CD4-positive, alpha-beta memory T cell (primary cell): ENCODE data around the gene TREH. TPM values are rescaled to one million over a fixed set of nuclear protein-coding genes. Genes with fewer than 3 reads are reported as not detected.
"Not testable (repeated sequence)": the region's sequence is repeated elsewhere in the genome, so short reads cannot be mapped to it uniquely, and the experiment has no call there.

Experiments used
- CTCF ChIA-PET: fragments of 350-600 bp; sonication (Branson Sonifier 250); formaldehyde crosslinking; loops from one replicate; lab custom pipeline; 2021; ENCODE audit warnings: inconsistent platforms; ENCODE audit not compliant: partially characterized antibody; lab: Charles Lee
- POLR2A ChIA-PET: fragments of 350-600 bp; sonication (Branson Sonifier 250); formaldehyde crosslinking; loops from one replicate; lab custom pipeline; 2021; ENCODE audit not compliant: partially characterized antibody; lab: Charles Lee
- DNase-seq, 5 donors: peaks; one replicate each; pipeline versions ENCODE4 v3.0.0 to v3.0.0-alpha.2; 2020 to 2022; ENCODE audit warnings: mixed read lengths in 1 of 5
- H3K27ac ChIP-seq: one replicate; pipeline ENCODE4 v1.7.0; 2013; ENCODE audit warnings: low read depth, low read length
- H3K27me3 ChIP-seq: 2 replicates; pipeline ENCODE4 v1.7.0; 2013; ENCODE audit warnings: mild to moderate bottlenecking, low read length, moderate library complexity; ENCODE audit not compliant: insufficient read depth
- H3K36me3 ChIP-seq: 2 replicates; pipeline ENCODE4 v1.7.0; 2013; ENCODE audit warnings: mild to moderate bottlenecking, low read length, moderate library complexity; ENCODE audit not compliant: insufficient read depth
- H3K4me1 ChIP-seq: 2 replicates; pipeline ENCODE4 v1.7.0; 2013; ENCODE audit warnings: mild to moderate bottlenecking, low read length, moderate library complexity; ENCODE audit not compliant: insufficient read depth
- H3K4me3 ChIP-seq, 2 donors: one replicate each; pipeline ENCODE4 v1.7.0; 2013; ENCODE audit warnings: low read length in 2 of 2, mild to moderate bottlenecking in 1 of 2
- H3K9me3 ChIP-seq, 2 donors: one replicate each; pipeline ENCODE4 v1.7.0; 2013; ENCODE audit warnings: low read length in 2 of 2, control low read depth in 1 of 2; ENCODE audit not compliant: control insufficient read depth in 1 of 2
- H3K27ac Mint-ChIP-seq, 7 donors: one replicate each; pipeline ENCODE4 v1.8.0; 2020 to 2021; ENCODE audit warnings: mixed read lengths in 7 of 7, mild to moderate bottlenecking in 6 of 7, inconsistent platforms in 3 of 7, moderate library complexity in 3 of 7
- H3K27me3 Mint-ChIP-seq, 2 donors: one replicate each; pipeline ENCODE4 v1.8.0; 2020 to 2021; ENCODE audit warnings: mixed read lengths in 2 of 2
- H3K36me3 Mint-ChIP-seq, 2 donors: one replicate each; pipeline ENCODE4 v1.8.0; 2020 to 2021; ENCODE audit warnings: mixed read lengths in 2 of 2, inconsistent platforms in 1 of 2, mild to moderate bottlenecking in 1 of 2
- H3K4me1 Mint-ChIP-seq, 4 donors: one replicate each; pipeline ENCODE4 v1.8.0; 2020 to 2021; ENCODE audit warnings: mixed read lengths in 4 of 4, mild to moderate bottlenecking in 1 of 4
- H3K4me3 Mint-ChIP-seq, 8 donors: one replicate each; pipeline ENCODE4 v1.8.0; 2020 to 2021; ENCODE audit warnings: mixed read lengths in 8 of 8, mild to moderate bottlenecking in 7 of 8, moderate library complexity in 6 of 8, inconsistent platforms in 3 of 8
- H3K9me3 Mint-ChIP-seq, 8 donors: one replicate each; pipeline ENCODE4 v1.8.0; 2020 to 2021; ENCODE audit warnings: mixed read lengths in 8 of 8, mild to moderate bottlenecking in 5 of 8, inconsistent platforms in 3 of 8, moderate library complexity in 1 of 8
- intact Hi-C: fragments of 100-400 bp; cut with micrococcal nuclease; formaldehyde crosslinking; loops from one replicate; pipeline ENCODE4 v1.15.1; 2023
- polyA plus RNA-seq, 2 donors: library from polyadenylated mRNA; unstranded; fragments of 300-500 nt; fragmentation: Illumina TruSeq; gene quantifications; one replicate each; pipeline ENCODE4 v1.2.3, GENCODE V29; 2021
- total RNA-seq, 2 experiments: library from RNA; stranded (reverse); gene quantifications; one replicate each; pipeline ENCODE4 v1.2.3, GENCODE V29; 2021

TREH gene
- total and polyA plus RNA-seq, 4 experiments from 2014 or later = not detected

- H3K27me3 Mint-ChIP-seq, CTCF ChIA-PET, H3K36me3 Mint-ChIP-seq, intact Hi-C loops, H3K36me3 ChIP-seq, H3K4me1 Mint-ChIP-seq, H3K27me3 ChIP-seq, POLR2A ChIA-PET, H3K9me3 ChIP-seq, H3K9me3 Mint-ChIP-seq, H3K27ac ChIP-seq, DNase-seq, H3K4me1 ChIP-seq, H3K4me3 Mint-ChIP-seq, H3K4me3 ChIP-seq: not testable (repeated sequence)
- peak overlapping the region in 1 of 7 donors; percentile 61 for H3K27ac Mint-ChIP-seq
Observed at GRCh38 chr11:118718562-118718961, 39.1 kb upstream of the TREH start.

- DNase-seq, H3K4me1 ChIP-seq, H3K36me3 Mint-ChIP-seq, H3K9me3 Mint-ChIP-seq, CTCF ChIA-PET, H3K27me3 Mint-ChIP-seq, intact Hi-C loops, H3K36me3 ChIP-seq, H3K4me1 Mint-ChIP-seq, H3K9me3 ChIP-seq, H3K4me3 ChIP-seq, POLR2A ChIA-PET, H3K27me3 ChIP-seq, H3K4me3 Mint-ChIP-seq, H3K27ac ChIP-seq: not testable (repeated sequence)
- H3K27ac Mint-ChIP-seq = peak overlapping the region in 1 of 7 donors; percentile 57
Observed at GRCh38 chr11:118717733-118718132, 38.3 kb upstream of the TREH start.

- intact Hi-C loops, H3K36me3 ChIP-seq, H3K27me3 Mint-ChIP-seq, H3K36me3 Mint-ChIP-seq, H3K4me1 ChIP-seq, H3K4me3 Mint-ChIP-seq, CTCF ChIA-PET, H3K4me1 Mint-ChIP-seq, DNase-seq, H3K27me3 ChIP-seq, POLR2A ChIA-PET, H3K4me3 ChIP-seq, H3K27ac ChIP-seq, H3K9me3 Mint-ChIP-seq, H3K9me3 ChIP-seq: not testable (repeated sequence)
- peak overlapping the region in 1 of 7 donors; percentile 9 for H3K27ac Mint-ChIP-seq
Observed at GRCh38 chr11:118717221-118717620, 37.8 kb upstream of the TREH start.

- H3K27ac ChIP-seq = no peak overlapping the region
- ChIA-PET POLR2A (no interaction called here), CTCF (interaction anchor here (0.6 to 1.4 kb wide), 5 partner anchors 23 to 273 kb away, joined by 3 to 6 read pairs (median 4); no protein-coding TSS in a partner anchor)
- no peaks in the 10 kb centered on the region for H3K36me3 ChIP-seq
- intact Hi-C loops = no loop called here
- DNase-seq = no peak
- H3K4me1 Mint-ChIP-seq = peaks cover 0 to 6% (median 2%) of the 10 kb centered on the region in 4 donors
- H3K4me3 ChIP-seq = no peak overlapping the region
- no peaks in the 10 kb centered on the region for H3K36me3 Mint-ChIP-seq
- no peak overlapping the region for H3K27ac Mint-ChIP-seq
- no peaks in the 10 kb centered on the region for H3K27me3 ChIP-seq
- no peaks in the 10 kb centered on the region for H3K9me3 Mint-ChIP-seq
- H3K4me1 ChIP-seq = no peaks in the 10 kb centered on the region
- no peaks in the 10 kb centered on the region for H3K9me3 ChIP-seq
- no peaks in the 10 kb centered on the region for H3K27me3 Mint-ChIP-seq
- H3K4me3 Mint-ChIP-seq = no peak overlapping the region
Observed at GRCh38 chr11:118715837-118716260, 36.4 kb upstream of the TREH start.

GRCh38 chr11:118715245-118715831 lies 35.9 kb upstream of the TREH start:
- ChIA-PET CTCF (interaction anchor here (0.6 to 1.4 kb wide), 4 partner anchors 22 to 274 kb away, joined by 3 to 4 read pairs (median 4); no protein-coding TSS in a partner anchor), POLR2A (no interaction called here)

GRCh38 chr11:118714816-118715215 lies 35.4 kb upstream of the TREH start:
- Mint-ChIP-seq H3K4me1 (peaks cover 0 to 6% (median 2%) of the 10 kb centered on the region in 4 donors), H3K36me3 (no peaks in the 10 kb centered on the region), H3K9me3 (no peaks in the 10 kb centered on the region), H3K4me3 (no peak overlapping the region), H3K27me3 (no peaks in the 10 kb centered on the region), H3K27ac (peak overlapping the region in 1 of 7 donors; percentile 54)
- no peaks in the 10 kb centered on the region for H3K36me3 ChIP-seq
- CTCF ChIA-PET = interaction anchor here (0.6 to 1.4 kb wide), 2 partner anchors 22 to 69 kb away, joined by 3 to 4 read pairs; no protein-coding TSS in a partner anchor
- POLR2A ChIA-PET = no interaction called here
- no peak for DNase-seq
- no peaks in the 10 kb centered on the region for H3K9me3 ChIP-seq
- intact Hi-C loops = no loop called here
- H3K4me1 ChIP-seq = no peaks in the 10 kb centered on the region
- H3K27ac ChIP-seq = no peak overlapping the region
- no peak overlapping the region for H3K4me3 ChIP-seq
- no peaks in the 10 kb centered on the region for H3K27me3 ChIP-seq

More at GRCh38 chr11:118715245-118715831, 35.9 kb upstream of the TREH start:
- Histone ChIP-seq H3K4me3 (no peak overlapping the region), H3K36me3 (no peaks in the 10 kb centered on the region), H3K27me3 (no peaks in the 10 kb centered on the region), H3K4me1 (no peaks in the 10 kb centered on the region), H3K27ac (no peak overlapping the region), H3K9me3 (no peaks in the 10 kb centered on the region)
- Mint-ChIP-seq H3K9me3 (no peaks in the 10 kb centered on the region), H3K4me1 (peaks cover 0 to 6% (median 2%) of the 10 kb centered on the region in 4 donors), H3K36me3 (no peaks in the 10 kb centered on the region), H3K4me3 (no peak overlapping the region), H3K27ac (no peak overlapping the region), H3K27me3 (no peaks in the 10 kb centered on the region)
- no peak for DNase-seq
- intact Hi-C loops = no loop called here

- H3K27me3 Mint-ChIP-seq, H3K27ac Mint-ChIP-seq, DNase-seq, H3K27ac ChIP-seq, H3K36me3 Mint-ChIP-seq, H3K4me3 ChIP-seq, H3K4me1 Mint-ChIP-seq, POLR2A ChIA-PET, H3K4me3 Mint-ChIP-seq, H3K27me3 ChIP-seq, H3K36me3 ChIP-seq, H3K9me3 Mint-ChIP-seq, H3K9me3 ChIP-seq, intact Hi-C loops, H3K4me1 ChIP-seq: not testable (repeated sequence)
- CTCF ChIA-PET = interaction anchor here (0.6 kb wide), 1 partner anchor 69 kb away, joined by 3 read pairs; no protein-coding TSS in a partner anchor
Observed at GRCh38 chr11:118714416-118714815, 35.0 kb upstream of the TREH start.
